B cell (primary cell): ENCODE results near the gene AMDHD2.

ENCODE experiments used
- CTCF ChIP-seq: fragments of 200-600 bp; IDR thresholded peaks from one replicate; pipeline ENCODE4 v1.8.0; 2022; ENCODE audit warnings: antibody characterized with exemption, mild to moderate bottlenecking
- EZH2 ChIP-seq: IDR thresholded peaks from 2 replicates; pipeline ENCODE4 v1.6.1; 2012; ENCODE audit warnings: borderline replicate concordance, low read depth, mild to moderate bottlenecking, moderate library complexity, low read length; ENCODE audit not compliant: insufficient read depth, poor library complexity, severe bottlenecking

GRCh38 chr16:2511128-2511800 is 8.9 kb upstream of the AMDHD2 start:
- no peak for TF ChIP-seq CTCF
- TF ChIP-seq EZH2 = no peak
